Measurements from ENCODE around the gene A4GALT.

A4GALT gene

GRCh38 chr22:42720263-42721044, at the start of gene A4GALT:
Gene A4GALT, minus strand, starts transcription at chr22:42720870. Its CDS starts 26,919 bp downstream, at chr22:42693951.
- Histone ChIP-seq H3K9me3 (ENCODE audit: severe bottlenecking) (no peaks in the 10 kb centered on the region), H3K27me3 (ENCODE audit: insufficient read depth, low read depth, severe bottlenecking) (peaks cover 26% of the 10 kb centered on the region), H3K27ac (no peak within 1 kb of the TSS), H3K4me3 (ENCODE audit: low read depth, low read length) (peak within 1 kb of the TSS; percentile 46), H3K36me3 (no peaks in the 10 kb centered on the region)
- no peak for TF ChIP-seq CTCF (IDR thresholded peaks at IDR 0.05; ENCODE audit: low read depth, low read length)
- DNase-seq: no peak

GRCh38 chr22:42770448-42770726, 49.7 kb upstream of the A4GALT start:
- no peak for TF ChIP-seq CTCF (IDR thresholded peaks at IDR 0.05; ENCODE audit: low read depth, low read length)
- no peak for DNase-seq

GRCh38 chr22:42769574-42770447, 49.1 kb upstream of the A4GALT start:
- H3K27me3 ChIP-seq (ENCODE audit: insufficient read depth, low read depth, severe bottlenecking): no peaks in the 10 kb centered on the region
- no peak for TF ChIP-seq CTCF (IDR thresholded peaks at IDR 0.05; ENCODE audit: low read depth, low read length)
- H3K9me3 ChIP-seq (ENCODE audit: severe bottlenecking): no peaks in the 10 kb centered on the region
- H3K4me3 ChIP-seq (ENCODE audit: low read depth, low read length): no peak overlapping the region
- H3K27ac ChIP-seq: no peak overlapping the region
- DNase-seq: no peak
- H3K36me3 ChIP-seq: no peaks in the 10 kb centered on the region

More at GRCh38 chr22:42770448-42770726, 49.7 kb upstream of the A4GALT start:
- Histone ChIP-seq H3K9me3 (ENCODE audit: severe bottlenecking) (no peaks in the 10 kb centered on the region), H3K36me3 (no peaks in the 10 kb centered on the region), H3K4me3 (ENCODE audit: low read depth, low read length) (no peak overlapping the region), H3K27ac (no peak overlapping the region), H3K27me3 (ENCODE audit: insufficient read depth, low read depth, severe bottlenecking) (no peaks in the 10 kb centered on the region)

GRCh38 chr22:42769238-42769573, 48.5 kb upstream of the A4GALT start:
- TF ChIP-seq CTCF (IDR thresholded peaks at IDR 0.05; ENCODE audit: low read depth, low read length): no peak
- DNase-seq: no peak
- H3K27me3 ChIP-seq (ENCODE audit: insufficient read depth, low read depth, severe bottlenecking): no peaks in the 10 kb centered on the region
- H3K36me3 ChIP-seq: no peaks in the 10 kb centered on the region
- H3K9me3 ChIP-seq (ENCODE audit: severe bottlenecking): no peaks in the 10 kb centered on the region
- H3K4me3 ChIP-seq (ENCODE audit: low read depth, low read length): no peak overlapping the region
- no peak overlapping the region for H3K27ac ChIP-seq

- no peaks in the 10 kb centered on the region for H3K27me3 ChIP-seq (ENCODE audit: insufficient read depth, low read depth, severe bottlenecking)
- no peaks in the 10 kb centered on the region for H3K9me3 ChIP-seq (ENCODE audit: severe bottlenecking)
- TF ChIP-seq CTCF (IDR thresholded peaks at IDR 0.05; ENCODE audit: low read depth, low read length): no peak
- no peak overlapping the region for H3K27ac ChIP-seq
- H3K36me3 ChIP-seq: no peaks in the 10 kb centered on the region
- DNase-seq: no peak
- no peak overlapping the region for H3K4me3 ChIP-seq (ENCODE audit: low read depth, low read length)
These were observed 47.8 kb upstream of the A4GALT start for GRCh38 chr22:42768385-42769035.
